ENCODE results near the gene ENG.
"Not testable (repeated sequence)": the region's sequence is repeated elsewhere in the genome, so short reads cannot be mapped to it uniquely, and the experiment has no call there.

ENG gene

DNA sequence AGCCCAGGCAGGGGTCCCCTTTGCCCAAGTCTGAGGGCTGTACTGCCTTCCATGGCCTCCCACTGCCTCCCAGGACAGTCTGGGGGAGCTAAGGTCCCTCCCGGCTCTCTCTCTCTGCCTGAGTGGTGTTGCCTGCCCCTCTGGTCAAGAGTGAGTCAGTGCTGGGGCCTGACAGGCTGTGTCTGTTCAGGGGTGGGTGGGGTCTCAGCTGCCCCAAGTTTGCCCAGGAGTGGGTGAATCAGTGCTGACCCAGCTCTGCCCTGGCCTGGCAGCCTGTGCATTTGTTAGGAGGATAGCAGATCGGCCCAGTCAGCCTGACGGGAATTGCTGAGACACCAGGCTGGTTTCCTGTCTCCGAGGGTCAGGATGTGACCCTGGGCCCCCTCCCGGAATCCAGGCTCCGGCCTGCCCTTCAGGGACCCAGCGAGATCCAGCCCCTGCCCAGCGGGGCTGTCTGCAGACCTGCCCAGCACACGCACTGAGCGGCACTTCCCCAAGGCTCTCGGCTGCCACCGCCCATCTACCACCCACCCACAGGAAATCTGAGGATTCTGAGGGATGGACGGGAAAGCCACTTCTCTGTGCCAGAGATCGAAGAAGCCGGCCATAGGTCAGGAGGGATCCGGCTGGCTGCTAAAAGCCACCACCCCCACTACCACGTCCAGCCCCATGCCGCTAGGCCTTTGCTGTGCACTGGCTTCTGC is 15.9 kb downstream of the ENG start:
- DNase-seq = no peak

DNA sequence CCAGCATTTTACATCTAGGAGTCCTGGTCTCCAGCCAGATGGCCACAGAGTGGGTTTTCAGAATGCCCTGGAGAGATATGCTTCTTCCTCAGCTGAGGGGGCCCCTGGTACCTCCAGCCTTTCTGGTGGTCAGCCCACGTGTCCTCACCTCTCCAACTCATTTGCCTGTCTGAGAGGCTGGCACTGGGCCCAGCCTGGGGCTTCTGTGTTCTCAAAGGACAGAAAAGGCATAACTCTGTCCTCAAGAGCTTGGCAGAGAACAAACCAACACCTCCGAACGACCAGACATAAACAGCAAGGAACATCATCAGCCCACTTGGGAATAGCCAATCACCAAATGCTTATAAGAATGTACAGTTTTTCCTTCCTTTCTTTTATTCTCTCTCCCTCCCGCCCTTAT is 17.1 kb downstream of the ENG start:
- DNase-seq = no peak

DNA sequence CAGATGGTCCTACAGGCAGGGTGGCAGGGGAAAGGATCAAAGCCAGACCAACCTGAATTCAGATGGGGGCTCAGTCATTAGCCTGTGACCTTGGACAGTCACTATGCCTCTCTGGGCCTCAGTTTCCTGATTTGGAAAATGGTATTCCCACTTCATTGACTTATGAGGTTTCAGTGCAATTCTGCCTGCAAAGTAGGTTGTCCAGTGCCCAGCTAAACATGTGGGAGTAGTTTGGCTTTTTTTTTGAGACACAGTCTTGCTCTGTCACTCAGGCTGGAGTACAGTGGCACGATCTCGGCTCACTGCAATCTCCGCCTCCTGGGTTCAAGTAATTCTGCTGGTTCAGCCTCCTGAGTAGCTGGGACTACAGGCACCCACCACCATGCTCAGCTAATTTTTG is 17.9 kb downstream of the ENG start:
- DNase-seq = not testable (repeated sequence)

DNA sequence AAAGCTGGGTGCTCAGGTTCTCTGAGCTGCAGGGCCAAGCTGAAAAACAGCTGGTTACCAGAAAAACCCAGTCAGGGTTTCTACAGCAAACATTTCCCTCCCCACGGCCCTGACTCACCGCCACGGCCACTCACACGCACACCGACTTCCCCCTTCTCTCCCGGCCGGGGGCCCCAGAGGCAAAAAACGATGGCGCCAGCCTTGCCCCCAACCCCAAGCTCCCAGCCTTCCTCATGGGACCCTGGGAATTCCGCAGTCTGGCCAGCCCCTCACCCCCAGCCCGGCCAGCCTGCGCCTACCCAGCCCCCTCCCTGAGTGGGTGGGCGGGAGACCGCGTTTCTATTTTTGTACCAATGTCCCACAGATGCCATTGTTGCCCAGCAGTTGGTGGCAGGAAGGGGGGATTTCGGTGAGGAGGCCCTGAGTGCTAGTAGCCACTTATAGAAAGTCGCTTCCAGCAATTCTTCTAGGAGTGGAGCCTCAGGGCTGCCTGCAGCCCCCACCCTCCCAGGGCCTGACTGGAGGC is 18.4 kb downstream of the ENG start:
- DNase-seq = no peak

DNA sequence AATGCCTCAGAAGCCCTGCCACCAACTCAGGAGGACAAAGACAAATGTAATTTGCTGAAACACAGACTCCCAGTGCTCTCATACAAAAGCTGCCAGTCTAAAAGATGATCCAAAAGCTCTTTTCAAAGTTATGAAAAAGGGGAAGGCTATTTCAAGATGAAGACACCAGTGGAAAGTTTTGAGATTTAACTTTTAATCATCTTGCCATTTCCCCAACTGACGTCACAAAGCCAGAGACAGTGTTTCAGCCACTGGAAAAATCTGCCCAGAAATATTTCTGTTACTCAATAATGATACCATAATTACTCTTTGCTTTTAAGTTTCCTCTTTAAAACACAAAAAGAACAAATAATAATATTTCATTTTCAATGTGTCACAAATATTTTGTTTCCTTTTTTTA is 20.9 kb downstream of the ENG start:
- DNase-seq = no peak

DNA sequence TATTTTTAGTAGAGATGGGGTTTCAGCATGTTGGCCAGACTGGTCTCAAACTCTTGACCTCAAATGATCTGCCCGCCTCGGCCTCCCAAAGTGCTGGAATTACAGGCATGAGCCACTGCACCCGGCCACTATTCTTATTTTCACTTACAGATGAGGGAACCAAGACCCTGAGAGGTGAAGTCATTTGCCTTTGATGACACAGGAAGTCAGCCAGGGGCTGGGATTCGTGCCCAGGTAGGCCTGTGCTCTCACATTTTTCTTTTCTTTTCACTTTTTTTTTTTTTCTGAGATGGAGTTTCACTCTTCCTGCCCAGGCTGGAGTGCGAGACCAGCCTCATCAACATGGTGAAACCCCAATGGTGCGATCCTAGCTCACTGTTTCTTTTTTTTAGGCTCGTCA is 22.2 kb downstream of the ENG start:
- DNase-seq = no peak

DNA sequence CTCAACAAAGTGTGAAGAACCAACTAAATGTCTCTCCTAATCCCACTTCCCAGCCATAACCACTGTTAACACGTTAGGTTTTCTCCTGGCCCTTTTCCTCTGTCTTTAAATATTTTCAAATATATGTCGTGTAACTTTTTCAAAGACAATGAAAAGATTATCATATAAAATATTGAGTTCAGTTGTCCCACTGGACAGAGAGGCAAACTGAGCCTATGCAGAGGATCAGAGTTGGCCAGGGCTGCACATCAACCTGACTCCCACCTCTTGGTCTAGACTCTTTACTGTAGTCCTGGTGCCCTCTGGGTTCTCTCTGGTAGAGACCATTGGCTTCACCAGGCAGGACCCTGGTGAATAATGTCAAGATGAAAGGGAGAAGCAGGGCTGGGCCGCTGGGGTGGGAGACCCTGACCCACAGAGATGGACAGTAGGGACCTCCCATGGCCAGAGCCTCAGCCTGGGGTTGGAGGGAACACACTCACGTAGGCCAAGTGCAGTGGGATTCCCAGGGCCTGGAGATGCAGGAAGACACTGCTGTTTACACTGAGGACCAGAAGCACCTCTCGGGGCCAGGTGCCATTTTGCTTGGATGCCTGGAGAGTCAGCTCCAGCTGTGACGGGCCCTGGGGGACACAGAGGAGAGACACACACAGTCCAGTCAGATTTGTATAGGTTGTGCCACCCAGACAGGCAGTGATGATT is 25.1 kb downstream of the ENG start:
- DNase-seq = no peak

DNA sequence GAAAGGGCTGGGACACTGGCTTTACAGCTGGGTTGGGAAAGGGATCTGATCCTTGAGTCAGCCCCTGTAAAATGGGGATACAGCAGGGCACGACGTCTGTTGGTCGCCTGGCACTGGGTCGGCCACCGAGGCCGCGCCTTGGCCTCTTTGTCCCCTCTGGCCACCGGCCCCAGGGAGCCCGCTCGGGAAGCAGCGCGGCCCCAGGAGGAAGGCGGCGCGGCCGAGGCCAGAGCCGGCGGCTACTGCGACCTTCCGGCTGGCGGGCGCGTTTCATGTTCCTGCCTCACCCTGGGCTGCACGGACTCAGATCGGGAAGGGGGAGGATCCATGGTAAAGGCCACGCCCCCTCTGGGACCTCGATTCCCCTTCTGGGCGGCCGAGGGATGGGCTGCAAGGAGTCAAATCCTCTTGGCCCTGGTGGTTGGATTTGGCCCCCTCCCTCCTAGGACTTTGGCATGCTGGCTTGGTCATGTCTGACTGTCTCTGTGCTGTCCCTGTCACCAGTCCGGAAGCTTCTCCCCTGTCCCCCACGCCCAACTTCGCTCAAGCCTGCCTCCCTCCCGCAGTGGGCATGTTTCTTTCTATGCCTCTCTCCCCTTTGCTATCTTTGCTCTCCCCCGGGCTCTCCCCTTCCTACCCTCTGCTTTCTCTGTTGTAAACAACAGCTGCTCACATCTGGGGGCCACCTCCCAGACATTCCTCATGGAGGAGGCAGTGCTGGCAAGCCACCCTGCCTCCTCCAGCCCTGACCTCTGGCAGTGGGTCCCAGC is 26.0 kb downstream of the ENG start:
- DNase-seq = no peak

DNA sequence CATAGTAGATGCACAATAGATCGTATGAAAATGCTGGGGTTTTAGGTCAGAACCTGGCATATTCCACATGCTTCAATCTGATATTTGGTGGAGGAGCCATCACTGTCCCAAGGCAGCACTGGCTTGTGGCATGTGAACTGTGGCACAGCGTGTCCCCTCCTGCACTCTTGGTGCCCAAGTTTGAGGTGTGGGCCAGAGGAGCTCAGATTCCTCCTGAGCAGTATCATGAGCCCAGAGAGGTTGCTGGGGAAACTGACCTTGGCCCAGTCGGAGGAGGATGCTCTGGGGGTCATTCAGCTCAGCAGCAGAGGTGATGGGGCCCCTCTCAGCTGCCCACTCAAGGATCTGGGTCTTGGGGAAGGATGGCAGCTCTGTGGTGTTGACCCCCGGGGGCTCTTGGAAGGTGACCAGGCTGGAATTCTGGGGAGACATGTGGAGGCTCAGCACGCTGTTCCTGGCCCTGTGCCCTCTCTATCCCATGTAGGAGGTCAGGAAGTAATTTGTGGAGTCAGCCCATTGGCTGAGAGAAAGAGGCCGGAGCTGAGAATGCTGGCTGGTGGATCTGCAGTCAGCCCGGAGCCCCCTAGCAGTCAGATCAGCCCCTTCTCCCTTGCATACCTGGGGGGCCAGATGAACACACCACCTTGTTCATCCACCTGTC is 28.1 kb downstream of the ENG start:
- no peak for DNase-seq

DNA sequence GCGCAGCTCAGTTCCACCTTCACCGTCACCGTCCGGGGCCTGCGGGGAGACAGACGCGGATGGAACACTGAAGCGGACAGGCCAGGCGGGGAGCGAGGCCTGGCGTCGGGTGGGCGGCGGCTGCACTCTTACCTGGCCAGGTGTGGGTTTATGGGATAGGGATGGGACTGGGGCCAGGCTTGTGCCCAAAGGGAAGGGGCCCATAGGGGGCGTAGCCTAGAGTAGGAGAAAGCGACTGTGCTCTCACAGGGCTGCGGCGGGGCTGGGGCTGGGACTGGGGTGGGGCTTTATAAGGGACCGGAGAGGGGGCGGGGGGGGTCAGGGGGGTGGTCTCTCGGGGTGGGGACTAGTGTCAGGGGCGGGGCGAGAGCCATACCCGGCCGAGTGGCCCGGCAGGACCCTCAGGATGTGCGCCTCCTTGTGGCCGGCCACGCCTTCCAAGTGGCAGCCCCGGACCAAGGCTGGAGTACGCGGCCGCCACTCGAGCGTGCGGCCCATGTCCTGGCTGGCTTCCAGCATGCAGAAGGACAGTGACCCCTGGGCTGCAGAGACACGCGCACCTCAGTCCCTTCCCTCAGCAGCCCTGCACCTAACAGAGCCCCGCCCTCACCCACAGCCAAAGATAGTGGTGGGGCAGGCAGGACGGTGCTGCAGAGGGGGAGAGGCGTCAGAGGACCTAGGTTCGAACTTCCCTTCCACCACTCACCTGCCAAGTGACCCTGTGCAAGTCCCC is 29.0 kb downstream of the ENG start:
- DNase-seq = no peak

DNA sequence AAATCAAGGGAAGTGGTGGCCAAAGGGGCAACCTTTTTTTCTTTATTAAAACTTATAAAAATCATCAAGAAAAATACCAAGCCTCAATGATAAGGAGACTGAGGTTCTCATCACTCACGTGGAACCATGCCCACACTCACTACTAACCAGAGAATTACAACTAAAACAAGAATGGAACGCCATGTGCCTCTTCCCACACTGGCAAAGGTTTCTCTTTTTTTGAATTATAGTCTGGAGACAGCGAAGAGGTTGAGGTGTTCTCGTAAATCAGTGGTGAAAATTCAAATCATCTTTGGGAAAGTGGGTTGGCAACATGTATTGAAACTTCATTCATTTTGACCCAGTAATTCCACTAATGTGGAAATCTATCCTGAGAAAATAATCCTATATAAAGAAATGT is 32.4 kb downstream of the ENG start:
- DNase-seq = no peak

DNA sequence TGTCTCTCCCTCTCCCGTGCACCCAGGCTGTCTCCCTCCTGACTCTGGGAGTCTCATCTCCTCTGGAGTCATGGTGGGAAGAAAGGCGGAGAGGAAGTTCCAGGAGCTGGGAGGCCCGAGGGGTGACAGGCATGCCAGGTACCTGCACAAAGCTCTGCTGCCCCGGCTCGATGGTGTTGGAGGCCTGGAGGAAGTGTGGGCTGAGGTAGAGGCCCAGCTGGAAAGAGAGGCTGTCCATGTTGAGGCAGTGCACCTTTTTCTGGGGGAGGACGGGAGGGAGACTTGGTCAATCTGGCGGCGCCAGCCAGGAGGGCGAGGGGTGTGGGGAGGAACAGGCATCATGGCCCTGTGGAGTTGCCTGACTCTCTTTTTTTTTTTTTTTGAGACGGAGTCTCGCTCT is 35.9 kb downstream of the ENG start:
- no peak for DNase-seq

DNA sequence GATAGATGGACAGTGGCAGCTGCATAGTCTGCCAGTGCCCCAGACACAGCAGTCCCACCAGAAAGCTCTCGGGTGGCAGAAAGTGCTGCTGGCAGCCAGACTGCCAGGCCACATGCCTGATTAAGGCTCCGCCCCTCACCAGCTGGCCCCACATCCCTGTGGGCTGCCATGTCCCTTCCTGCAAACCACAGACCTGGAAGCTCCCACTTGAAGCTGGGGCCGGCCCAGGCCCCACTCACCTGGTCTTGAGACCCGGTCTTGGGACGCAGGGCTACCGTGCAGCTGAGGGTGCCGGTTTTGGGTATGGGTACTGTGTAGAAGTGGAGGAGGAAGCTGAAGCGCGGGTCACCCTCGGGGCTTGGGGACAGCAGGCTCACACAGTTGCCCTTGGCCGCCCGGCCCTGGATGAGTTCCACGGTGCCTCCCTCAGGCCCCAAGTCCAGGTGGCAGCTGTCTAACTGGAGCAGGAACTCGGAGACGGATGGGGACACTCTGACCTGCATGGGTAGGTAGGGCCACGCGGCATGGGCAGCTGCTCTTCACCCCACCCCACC is 36.5 kb downstream of the ENG start:
- no peak for DNase-seq

DNA sequence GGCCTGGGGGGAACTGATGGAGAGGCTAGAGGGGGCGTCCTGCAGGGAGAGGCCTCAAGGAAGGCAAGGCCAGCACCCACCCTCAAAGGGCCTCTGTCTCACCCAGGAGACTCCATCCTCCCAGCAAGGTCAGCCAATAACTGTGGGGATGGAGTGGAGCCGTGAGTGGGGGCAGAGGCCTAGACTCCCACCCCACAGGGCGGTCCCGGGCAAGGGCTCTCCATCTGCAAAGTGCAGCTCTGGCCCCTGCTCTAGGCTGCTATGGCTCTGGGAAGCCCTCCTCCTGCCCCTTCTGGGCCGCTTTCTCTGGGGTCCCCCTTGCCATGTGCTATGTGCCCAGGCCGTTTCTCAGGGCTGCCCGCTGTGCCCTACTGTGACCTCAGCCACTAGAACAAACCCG is 37.7 kb downstream of the ENG start:
- no peak for DNase-seq

DNA sequence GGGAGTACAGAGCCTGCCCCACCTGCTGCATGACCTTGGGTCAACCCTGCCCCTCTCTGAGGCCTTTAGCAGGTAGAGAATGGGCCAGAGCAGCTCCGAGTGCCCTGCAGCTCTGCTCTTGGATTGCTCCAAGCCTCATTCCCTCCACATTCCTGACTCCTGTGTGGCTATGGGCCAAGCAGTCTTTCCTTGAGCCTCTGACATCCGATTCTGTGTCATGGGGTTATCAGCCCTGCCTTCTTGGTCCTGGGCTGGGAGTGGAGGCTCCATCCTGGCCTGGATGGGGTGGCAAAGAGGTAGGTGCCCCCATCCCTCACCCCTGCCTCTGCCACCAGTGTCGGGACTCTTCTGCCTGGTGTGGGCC is 38.1 kb downstream of the ENG start:
- DNase-seq = no peak

DNA sequence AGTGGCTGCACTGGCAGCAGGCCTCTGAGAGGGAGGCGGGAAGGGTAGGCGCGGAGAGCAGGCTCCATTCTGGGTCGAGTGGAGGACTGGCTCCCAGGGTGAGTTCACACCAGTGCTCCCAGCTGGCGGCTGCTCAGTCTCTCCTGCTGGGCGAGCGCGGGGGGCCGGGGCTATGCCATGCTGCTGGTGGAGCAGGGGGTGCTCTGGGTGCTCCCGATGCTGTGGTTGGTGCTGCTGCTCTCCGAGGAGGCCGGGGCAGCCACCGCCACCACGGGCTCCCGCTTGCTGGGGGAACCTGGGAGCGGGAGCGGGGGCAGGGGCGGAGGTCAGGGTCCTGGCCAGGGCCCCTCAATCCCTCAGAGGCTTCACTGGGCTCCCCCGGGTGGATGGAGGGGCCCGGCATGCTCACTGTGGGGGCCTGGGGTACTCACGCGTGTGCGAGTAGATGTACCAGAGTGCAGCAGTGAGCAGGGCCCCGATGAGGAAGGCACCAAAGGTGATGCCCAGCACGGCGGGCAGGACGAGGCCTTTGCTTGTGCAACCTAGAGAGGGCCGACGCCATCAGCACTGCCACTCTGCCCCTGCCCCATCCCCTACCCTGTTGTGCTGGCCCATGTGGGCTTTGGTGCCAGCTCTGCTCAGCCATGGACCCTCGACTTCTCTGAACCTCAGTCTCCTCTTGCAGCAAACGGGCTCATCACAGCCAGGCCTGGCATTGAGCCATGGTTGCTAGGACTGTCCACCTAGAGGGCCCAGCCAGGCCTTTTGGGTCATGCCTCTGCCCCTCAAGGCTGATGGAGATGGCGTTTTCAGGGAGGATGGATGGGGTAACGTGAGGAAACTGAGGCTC is 38.7 kb downstream of the ENG start:
- no peak for DNase-seq

DNA sequence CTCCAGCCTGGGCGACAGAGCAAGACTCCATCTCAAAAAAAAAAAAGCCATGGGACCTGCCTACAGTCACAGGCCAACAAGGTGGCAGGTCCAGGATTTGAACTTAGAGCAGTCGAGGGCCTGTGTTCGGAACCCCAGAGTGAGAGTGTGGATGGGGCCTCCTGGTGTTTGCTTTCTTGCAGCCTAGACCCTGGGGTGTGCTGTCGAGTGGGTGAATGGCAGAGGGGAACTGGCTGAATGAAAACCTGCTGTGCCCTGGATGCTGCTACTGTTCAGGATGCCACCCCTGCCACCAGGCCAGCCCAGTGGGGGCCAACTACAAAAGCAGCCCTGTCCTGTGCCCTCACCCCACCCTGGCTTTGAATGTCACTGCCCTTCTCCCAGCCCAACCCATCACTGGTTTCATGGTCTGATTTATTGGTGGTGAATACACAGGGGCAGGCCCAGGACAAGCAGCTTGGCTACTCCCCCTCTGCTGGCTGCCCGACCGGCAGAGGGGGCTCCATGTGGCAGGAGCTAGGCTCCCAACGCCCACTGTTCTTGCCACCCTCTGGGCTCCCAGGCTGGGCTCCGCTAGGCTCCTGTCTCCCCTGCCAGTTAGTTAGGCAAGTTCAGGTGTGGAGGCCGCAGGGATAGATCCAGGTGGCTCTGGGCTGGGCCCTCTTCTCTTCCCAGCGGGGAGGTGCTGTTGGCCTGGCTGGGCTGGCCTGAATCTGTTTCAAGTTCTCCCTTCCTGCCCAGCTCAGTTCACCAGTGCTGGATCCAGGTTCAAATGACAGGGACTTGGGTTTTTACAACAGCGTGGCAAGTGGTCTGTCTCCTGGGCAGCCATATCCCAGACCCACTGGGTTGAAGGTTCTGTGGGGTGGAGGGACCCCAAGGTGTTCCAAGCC is 39.6 kb downstream of the ENG start:
- DNase-seq = no peak

DNA sequence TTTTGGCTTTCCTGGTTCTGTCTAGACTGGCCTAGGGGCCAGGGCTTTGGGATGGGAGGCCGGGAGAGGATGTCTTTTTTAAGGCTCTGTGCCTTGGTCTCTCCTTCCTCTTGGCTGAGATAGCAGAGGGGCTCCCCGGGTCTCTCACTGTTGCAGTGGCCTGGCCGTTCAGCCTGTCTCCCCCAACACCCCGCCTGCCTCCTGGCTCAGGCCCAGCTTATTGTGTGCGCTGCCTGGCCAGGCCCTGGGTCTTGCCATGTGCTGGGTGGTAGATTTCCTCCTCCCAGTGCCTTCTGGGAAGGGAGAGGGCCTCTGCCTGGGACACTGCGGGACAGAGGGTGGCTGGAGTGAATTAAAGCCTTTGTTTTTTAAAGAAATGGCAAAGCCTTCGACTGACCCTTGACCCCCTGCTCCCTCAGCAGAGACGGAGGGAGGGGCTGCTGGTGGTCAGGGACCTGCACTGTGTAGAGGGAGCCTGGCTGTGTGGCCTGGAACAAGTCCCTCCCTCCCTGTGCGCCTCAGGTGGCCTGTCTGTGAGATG is 40.7 kb downstream of the ENG start:
- DNase-seq = no peak

DNA sequence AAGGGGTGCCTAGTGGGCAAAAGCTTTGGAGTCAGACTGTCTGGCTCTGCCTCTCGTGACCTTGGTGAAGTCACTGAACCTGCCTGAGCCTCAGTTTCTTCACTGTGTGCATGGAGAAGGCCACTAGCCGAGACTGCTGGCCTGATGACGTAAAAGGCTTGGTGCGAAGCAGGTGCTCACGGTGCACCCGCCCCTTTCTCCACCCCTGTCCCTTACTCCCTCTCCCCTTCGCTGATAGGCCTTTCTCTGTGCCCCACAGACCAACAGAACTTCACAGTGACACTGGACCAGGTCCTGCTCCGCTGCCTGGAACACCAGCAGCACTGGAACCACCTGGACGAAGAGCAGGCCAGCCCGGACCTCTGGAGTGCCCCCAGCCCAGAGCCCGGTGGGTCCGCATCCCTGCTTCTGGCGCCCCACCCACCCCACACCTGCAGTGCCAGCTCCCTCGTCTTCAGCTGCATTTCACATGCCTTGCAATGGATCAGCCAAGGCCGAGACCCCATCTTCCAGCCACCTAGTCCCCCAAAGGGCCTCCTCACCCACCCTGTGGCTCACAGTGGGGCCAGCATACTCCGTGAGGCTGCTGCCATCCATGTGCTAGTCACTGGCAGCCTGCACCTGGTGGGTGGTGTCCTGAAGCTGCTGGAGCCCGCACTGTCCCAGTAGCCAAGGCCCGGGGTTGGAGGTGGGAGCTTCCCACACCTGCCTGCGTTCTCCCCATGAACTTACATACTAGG is 41.4 kb downstream of the ENG start:
- no peak for DNase-seq

Data from cortex of kidney (tissue), 1 donor.